Measurements from ENCODE around the gene C1QTNF8.

C1QTNF8 gene

GRCh38 chr16:1096169-1097082 is at the start of gene C1QTNF8:
C1QTNF8 (minus strand) TSS chr16:1096244; CDS start chr16:1094922, 1,322 bp downstream.
- no peak for DNase-seq (ENCODE audit: low spot score)

DNA sequence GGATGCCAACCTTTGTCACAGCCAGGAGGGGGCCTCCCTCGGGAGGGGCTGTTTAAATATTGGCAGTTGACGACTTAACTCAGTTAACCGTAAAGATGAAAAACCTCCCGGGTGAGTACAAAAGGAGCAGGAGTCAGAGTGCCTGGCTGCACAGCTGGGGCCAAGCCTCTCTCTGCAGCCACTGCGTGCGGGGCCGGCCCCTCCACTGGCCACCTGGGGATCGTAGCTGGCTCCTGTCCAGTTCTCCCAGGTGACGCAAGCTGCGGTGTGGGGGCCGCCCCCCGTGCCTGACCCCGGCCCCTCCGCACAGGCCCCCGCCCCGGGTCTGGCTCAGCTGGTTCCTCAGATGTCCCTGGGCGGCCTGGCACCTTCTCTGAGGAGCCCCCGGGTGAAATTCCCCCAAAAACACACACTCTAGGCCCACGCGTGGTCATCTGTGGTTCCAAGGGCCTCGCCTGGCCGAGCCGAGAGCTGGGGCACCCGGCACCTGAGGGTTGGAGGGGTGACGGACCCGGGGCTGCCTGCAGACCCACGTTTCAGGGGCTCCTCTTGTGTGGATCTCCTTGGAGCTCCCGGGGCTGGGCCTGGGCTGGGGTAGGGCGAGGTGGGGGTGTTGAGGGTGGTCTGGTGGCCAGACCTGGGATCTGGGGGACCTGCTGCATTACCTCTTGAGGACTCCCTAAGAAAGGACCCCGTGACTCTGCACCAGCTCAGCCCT is 49.5 kb upstream of the C1QTNF8 start:
- DNase-seq (ENCODE audit: low spot score) = no peak

- no peak for DNase-seq (ENCODE audit: low spot score)
Measured at GRCh38 chr16:1144476-1145382, 48.7 kb upstream of the C1QTNF8 start.

- DNase-seq (ENCODE audit: low spot score) = no peak
Measured at GRCh38 chr16:1143761-1144450, 47.9 kb upstream of the C1QTNF8 start.

DNA sequence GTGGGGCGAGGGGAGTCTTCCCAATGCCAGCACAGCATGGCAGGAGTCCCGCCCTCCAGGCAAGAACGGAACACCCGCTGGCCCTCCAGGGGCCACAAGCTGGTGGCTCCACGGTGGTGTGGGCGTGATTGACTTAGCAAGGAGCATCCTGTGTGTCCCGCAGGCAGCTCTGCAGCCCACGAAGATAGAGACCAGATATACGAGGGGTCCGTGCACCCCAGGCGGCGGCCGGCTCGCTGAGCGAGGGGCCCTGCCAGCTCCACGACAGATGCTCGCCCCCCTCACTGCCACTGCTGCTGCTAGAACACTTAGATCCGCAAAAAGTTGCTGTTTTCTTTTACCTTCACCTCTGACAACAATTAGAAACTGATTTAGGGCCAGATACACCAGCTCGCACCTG is 46.9 kb upstream of the C1QTNF8 start:
- no peak for DNase-seq (ENCODE audit: low spot score)

GRCh38 chr16:1141716-1142115 is 45.7 kb upstream of the C1QTNF8 start:
- DNase-seq (ENCODE audit: low spot score) = no peak

DNA sequence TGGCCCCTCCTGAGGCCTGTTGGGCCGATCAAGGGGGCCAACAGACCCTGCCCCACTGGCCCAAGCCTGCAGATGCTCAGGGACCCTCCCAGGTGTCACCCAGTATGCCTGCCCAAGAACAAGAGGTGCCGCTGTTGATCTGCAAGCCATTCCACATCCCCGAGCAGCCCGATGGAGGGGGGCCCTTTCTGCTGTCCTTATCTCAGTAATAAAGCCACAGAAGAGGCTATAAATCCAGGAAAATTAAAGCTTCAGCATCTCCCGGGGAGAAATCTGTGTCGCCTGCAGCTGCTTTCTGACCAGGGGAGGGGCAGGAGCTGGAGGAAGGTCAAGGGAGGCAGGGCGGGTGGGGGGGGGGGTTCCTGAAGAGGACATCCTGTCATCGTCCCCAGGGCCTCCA is 45.1 kb upstream of the C1QTNF8 start:
- no peak for DNase-seq (ENCODE audit: low spot score)

GRCh38 chr16:1140582-1141162 is 44.6 kb upstream of the C1QTNF8 start:
- DNase-seq (ENCODE audit: low spot score) = no peak

DNA sequence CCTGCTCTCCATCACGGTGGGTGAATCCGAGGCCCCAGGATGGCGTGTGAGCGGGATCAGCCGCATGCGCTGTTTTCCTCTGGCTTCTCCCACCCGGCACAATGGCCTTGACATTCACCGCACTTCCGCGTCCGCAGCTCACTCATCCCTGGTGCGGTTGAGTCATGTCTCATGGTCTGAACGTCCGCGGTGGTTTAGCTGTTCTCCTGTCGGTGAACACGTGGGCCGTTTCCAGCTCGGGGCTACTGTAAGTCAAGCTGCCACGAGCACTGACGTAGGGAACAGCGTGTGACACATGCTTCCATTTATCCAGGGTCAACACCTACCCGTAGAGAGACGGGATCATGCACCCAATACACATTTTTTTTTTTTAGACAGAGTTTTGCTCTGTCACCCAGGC is 41.6 kb upstream of the C1QTNF8 start:
- peak; percentile 71 for DNase-seq (ENCODE audit: low spot score)

DNA sequence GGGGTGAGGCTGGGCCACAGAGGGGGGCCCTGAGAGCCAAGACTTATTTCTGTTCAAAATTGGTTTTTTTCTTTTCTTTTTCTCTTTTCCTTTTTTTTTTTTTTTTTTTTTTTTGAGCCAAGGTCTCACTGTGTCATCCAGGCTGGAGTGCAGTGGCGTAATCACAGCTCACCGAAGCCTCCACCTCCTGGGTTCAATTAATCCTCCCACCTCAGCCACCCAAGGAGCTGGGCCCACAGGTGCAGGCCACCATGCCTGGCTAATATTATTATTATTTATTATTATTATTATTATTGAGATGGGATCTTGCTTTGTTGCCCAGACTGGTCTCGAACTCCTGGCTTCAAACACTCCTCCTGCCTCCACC is 39.4 kb upstream of the C1QTNF8 start:
- no peak for DNase-seq (ENCODE audit: low spot score)

GRCh38 chr16:1134776-1135458 is 38.9 kb upstream of the C1QTNF8 start:
- no peak for DNase-seq (ENCODE audit: low spot score)

DNA sequence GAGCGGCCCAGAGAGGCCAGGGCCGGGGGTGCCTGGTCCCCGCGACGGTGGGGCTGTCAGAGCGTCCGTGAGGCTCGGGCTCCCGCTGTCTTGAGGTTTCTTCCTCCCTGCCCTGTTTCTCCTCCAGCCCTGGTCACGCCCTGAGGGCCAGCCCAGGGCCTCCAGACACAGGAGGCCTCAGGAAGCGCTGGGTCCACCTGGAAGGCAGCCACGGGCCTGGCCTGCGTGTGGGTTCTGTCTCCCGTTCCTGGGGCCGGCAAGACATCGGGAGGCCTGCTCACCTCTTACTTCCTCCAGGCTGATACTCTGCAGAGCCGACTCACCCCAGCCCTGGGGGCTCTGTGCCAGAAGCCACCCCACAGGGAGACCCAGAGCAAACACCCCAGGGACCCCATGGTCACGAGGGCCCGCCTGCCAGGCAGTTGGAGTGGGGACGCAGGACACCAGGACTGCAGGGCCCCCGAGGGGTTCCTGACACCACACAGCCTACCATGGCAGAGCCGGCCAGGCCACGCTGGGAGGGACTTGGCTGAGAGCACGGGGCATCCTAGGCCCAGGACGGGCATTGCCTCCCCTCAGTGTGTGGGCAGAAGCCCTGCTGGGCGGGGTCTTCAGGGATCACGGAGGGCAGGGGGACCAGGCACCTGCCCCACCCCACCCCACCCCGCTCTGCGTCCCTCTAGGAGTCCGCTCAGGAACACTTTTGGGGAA is 37.9 kb upstream of the C1QTNF8 start:
- DNase-seq (ENCODE audit: low spot score) = no peak

GRCh38 chr16:1133271-1133670 is 37.2 kb upstream of the C1QTNF8 start:
- DNase-seq (ENCODE audit: low spot score) = no peak

DNA sequence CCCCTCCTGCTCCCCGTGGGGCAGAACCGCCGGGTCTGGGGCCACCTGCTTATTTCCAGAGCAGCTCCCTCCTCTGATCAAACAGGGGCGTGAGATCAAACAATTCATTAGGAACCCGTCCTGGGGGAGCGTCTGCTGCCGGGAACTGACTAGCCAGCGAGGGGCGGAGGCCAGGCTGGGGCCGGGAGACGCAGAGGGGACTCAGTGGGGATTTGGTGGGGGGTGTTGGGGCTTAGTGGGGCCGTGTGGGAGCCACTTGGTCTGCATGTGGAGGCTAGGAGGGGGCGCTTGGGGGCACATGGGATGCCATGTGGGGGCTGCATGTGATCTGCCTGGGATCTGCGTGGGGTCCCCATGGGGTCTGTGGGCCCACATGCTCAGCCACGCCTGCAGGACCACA is 36.4 kb upstream of the C1QTNF8 start:
- DNase-seq (ENCODE audit: low spot score) = no peak

DNA sequence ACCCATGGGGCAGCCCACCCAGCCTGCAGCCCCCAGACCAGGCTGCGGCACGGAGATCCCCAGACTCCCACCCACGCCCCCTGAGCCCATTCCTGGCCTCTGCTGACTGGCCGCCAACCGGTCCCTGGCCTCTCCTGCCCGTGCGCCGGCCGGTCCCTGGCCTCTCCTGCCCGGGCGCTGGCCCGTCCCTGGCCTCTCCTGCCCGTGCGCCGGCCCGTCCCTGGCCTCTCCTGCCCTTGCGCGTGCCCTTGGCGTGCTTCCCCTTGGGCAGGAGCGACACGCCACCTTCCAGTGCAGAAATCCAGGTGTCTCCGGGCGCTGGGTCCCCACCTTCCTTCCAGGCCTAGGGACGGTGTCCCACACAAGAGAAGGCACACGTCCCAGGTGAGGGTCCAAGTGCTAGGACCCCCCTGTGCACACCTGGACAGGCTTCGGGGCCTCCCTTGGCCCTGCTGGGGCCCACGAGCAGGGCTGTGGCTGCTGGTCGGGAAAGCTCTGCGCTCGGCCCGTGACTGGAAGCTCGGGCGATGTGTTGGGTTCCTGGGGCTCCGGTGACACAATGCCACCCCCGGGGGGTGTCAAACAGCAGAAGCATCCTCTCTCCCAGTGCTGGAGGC is 35.4 kb upstream of the C1QTNF8 start:
- no peak for DNase-seq (ENCODE audit: low spot score)

- DNase-seq (ENCODE audit: low spot score) = no peak
Measured at GRCh38 chr16:1130382-1130781, 34.3 kb upstream of the C1QTNF8 start.

GRCh38 chr16:1129106-1129960 is 33.3 kb upstream of the C1QTNF8 start:
- DNase-seq (ENCODE audit: low spot score) = no peak

DNA sequence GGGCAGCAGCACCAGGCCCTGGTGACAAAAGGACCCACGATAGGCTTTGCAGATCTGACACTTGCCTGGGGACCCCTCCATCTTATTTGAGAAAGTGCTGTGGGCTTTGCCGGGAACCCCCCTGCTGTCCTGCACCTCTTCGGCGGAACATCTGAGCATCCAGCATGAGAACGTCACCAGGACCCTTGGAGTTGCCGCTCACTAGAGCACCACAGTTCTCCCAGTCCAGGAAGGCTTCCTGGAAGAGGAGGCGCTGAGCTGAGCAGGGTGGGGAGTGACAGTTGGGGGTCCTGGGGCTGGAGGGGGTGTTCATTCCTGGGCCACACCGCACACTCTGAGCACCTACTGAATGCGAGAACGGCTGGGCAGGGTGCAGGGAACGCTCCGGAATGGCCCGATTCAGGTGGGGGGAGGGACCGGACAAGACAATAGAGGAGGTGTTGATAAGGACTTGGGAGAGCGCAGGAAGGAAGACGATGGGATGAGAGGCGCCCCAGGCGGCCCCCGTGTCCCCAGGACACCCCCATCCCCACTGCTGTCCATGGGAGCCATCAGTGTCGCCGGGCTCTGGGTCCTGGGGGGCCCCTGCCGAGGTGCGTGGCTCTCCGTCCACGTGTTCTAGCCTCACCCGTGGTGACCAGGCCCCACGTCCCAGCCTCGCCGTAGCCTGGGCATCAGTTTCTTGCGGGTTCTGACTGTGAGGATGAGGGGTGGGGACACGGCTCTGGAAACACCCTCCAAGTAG is 32.1 kb upstream of the C1QTNF8 start:
- DNase-seq (ENCODE audit: low spot score) = no peak
